Measurements from ENCODE around the gene SRM. TPM values are rescaled to one million over a fixed set of nuclear protein-coding genes. Genes with fewer than 3 reads are reported as not detected.

The SRM gene
- total RNA-seq, 1 experiment from 2014 or later, result 249 TPM

GRCh38 chr1:11072216-11072917, 12.5 kb upstream of the SRM start:
- ChIA-PET POLR2A (no interaction called here), CTCF (no interaction called here)
- Histone ChIP-seq H3K27me3 (ENCODE audit: control insufficient read depth, insufficient read depth, low read length) (no peaks in the 10 kb centered on the region), H3K4me1 (ENCODE audit: control insufficient read depth, insufficient read depth, low read length) (no peaks in the 10 kb centered on the region), H3K36me3 (ENCODE audit: control insufficient read depth, insufficient read depth, low read length) (peaks cover 23% of the 10 kb centered on the region), H3K27ac (ENCODE audit: low read length) (no peak overlapping the region), H3K9me3 (ENCODE audit: control insufficient read depth, insufficient read depth, low read depth, low read length) (no peaks in the 10 kb centered on the region), H3K4me3 (ENCODE audit: low read depth in 2 of 2, low read length in 2 of 2) (no peak overlapping the region)
- intact Hi-C loops (cut with micrococcal nuclease; ENCODE audit: unreplicated experiment), result no loop called here
- in situ Hi-C loops (cut with HindIII; ENCODE audit: low pct_unique_long_range_greater_than_20kb, low sequenced_read_pairs), result no loop called here
- DNase-seq (ENCODE audit: low read depth, low spot score) (no peak), ATAC-seq (no peak)
- TF ChIP-seq CTCF (IDR thresholded peaks at IDR 0.05) (no peak), SIN3A (IDR thresholded peaks at IDR 0.05; ENCODE audit: borderline replicate concordance, insufficient read depth, low read depth, low read length) (no peak), TCF7L2 (IDR thresholded peaks at IDR 0.05; ENCODE audit: low read depth, low read length) (no peak), POLR2AphosphoS5 (IDR thresholded peaks at IDR 0.05; ENCODE audit: low read depth, low read length) (no peak), REST (IDR thresholded peaks at IDR 0.05; ENCODE audit: insufficient read depth in 1 of 2, low read depth in 2 of 2, low read length in 1 of 2) (no peak)
- BruUV-seq (replicated peaks), result no TSS peak

DNA sequence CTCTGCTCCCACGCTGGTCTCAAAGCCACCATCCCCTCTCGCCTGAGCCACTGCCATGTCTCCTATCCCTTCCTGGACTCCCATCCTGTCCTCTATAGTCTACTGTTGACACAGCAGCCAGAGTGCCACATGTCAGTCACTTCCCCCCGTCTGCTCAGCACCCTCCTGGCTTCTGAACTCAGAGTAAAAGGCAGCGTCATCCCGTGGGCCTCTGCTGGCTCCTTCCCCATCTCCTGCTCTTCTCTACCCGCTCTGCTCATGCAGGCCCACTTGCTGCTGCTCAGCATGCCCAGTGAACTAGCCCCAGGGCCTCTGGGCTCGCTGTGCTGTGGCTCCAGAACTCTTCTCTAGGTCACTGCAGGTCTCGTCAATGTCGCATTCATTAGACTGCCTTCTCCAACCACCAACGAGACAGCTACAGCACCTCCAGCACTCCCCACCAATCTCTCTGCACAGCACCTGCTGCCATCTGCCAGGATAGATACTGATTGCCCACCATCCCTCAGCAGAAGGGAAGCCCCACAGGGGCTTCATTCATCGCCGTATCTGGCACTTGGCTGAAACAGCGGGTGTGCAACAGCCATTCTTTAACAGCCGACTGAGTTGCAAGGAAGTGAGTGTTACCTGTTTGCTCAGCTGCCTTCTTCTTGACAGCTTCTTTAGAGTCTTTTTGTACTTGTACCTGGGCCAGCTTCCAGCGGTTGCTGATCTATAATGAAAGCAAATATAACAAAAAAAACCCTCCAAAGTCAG, 11.8 kb upstream of the SRM start:
- H3K27ac ChIP-seq (ENCODE audit: low read length), result no peak overlapping the region
- H3K4me3 ChIP-seq (ENCODE audit: low read depth in 2 of 2, low read length in 2 of 2), result no peak overlapping the region
- CTCF ChIA-PET, result no interaction called here
- BruUV-seq (replicated peaks), result no TSS peak
- no peaks in the 10 kb centered on the region for H3K9me3 ChIP-seq (ENCODE audit: control insufficient read depth, insufficient read depth, low read depth, low read length)
- POLR2A ChIA-PET, result no interaction called here
- ATAC-seq (peak; percentile 29; the same call in 1 of the 2 replicates), DNase-seq (ENCODE audit: low read depth, low spot score) (no peak)
- H3K36me3 ChIP-seq (ENCODE audit: control insufficient read depth, insufficient read depth, low read length), result peaks cover 25% of the 10 kb centered on the region
- no peaks in the 10 kb centered on the region for H3K4me1 ChIP-seq (ENCODE audit: control insufficient read depth, insufficient read depth, low read length)
- intact Hi-C loops (cut with micrococcal nuclease; ENCODE audit: unreplicated experiment), result no loop called here
- TF ChIP-seq SIN3A (IDR thresholded peaks at IDR 0.05; ENCODE audit: borderline replicate concordance, insufficient read depth, low read depth, low read length) (no peak), CTCF (IDR thresholded peaks at IDR 0.05) (no peak), POLR2AphosphoS5 (IDR thresholded peaks at IDR 0.05; ENCODE audit: low read depth, low read length) (no peak)
- in situ Hi-C loops (cut with HindIII; ENCODE audit: low pct_unique_long_range_greater_than_20kb, low sequenced_read_pairs), result no loop called here
- H3K27me3 ChIP-seq (ENCODE audit: control insufficient read depth, insufficient read depth, low read length), result no peaks in the 10 kb centered on the region
